GM12874 (cell line): ENCODE results near the gene GADD45GIP1.

Experiments
- TF ChIP-seq, protein P1 (sequence below): IDR thresholded peaks from 2 replicates; pipeline ENCODE4 v1.5.1; 2011; ENCODE audit warnings: low read depth, mild to moderate bottlenecking, control low read depth, low read length, moderate library complexity; ENCODE audit not compliant: insufficient read depth

Gene GADD45GIP1

DNA sequence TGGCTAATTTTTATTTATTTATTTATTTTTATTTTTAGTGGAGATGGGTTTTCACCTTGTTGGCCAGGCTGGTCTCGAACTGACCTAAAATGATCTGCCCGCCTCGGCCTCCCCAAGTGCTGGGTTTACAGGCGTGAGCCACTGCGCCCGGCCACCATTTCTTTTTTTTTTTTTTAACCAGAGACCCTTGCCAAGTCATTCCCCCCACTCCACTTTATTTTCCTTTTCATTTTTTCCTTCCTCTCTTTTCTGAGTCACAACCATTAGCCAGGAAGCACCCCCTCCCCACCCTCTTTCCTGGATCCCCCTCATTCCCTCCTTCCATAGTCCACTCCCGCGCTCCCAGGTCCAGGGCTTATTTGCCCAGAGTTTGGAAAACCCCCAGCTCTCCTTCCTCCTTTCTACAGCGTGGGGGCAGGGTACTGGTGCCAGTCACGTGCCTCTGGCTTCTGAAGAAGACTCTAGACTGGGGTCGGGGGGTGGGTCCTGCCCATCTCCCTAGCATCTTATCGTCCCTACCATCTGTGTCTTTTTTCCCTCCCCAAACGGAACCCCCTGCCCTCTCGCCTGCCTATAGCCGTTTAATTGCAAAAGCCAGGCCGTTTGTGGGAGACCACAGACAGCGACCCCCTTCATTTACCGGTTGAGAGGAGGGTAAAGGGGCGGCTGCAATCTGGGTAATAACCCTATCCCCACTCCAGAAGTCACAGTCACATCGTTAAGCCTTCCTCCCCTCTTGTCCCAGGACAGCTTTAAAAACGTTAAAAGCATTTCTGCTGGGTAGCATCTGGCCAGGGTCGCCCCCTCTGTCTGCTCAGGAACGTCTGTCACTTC, 19.7 kb downstream of the GADD45GIP1 start:
- TF ChIP-seq, protein P1, sequence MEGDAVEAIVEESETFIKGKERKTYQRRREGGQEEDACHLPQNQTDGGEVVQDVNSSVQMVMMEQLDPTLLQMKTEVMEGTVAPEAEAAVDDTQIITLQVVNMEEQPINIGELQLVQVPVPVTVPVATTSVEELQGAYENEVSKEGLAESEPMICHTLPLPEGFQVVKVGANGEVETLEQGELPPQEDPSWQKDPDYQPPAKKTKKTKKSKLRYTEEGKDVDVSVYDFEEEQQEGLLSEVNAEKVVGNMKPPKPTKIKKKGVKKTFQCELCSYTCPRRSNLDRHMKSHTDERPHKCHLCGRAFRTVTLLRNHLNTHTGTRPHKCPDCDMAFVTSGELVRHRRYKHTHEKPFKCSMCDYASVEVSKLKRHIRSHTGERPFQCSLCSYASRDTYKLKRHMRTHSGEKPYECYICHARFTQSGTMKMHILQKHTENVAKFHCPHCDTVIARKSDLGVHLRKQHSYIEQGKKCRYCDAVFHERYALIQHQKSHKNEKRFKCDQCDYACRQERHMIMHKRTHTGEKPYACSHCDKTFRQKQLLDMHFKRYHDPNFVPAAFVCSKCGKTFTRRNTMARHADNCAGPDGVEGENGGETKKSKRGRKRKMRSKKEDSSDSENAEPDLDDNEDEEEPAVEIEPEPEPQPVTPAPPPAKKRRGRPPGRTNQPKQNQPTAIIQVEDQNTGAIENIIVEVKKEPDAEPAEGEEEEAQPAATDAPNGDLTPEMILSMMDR, result no peak

DNA sequence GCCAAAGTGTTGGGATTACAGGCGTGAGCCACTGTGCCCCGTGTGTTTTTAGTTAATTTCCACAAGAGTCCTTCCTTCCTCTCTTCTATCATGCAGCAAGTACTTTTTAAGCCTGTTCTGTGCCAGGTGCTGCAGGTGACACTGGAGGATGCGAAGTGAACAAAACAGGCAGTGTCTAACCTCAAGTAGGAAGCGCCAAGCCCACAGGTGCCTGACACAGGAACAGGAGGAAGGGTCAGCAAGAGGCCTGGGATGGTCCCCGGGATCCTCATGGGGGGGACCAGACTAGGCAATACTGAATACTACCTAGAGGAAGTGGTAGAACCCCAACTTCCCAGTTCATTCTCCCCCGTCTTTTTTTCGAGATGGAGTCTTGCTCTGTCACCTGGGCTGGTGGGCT, 20.4 kb downstream of the GADD45GIP1 start:
- TF ChIP-seq, protein P1, result no peak

DNA sequence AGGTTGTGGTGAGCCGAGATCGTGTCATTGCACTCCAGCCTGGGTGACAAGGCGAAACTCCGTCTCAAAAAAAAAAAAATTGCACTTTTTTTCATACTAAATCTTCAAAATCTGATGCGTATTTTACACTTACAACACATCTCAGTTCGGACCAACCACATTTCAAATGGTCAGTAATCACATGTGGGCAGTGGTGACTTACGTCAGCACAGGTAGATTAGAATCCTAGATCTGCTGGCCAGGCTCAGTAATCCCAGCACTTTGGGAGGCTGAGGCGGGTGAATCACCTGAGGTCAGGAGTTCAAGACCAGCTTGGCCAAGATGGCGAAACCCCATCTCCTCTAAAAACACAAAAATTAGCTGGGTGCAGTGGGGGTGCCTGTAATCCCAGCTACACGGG, 22.0 kb downstream of the GADD45GIP1 start:
- TF ChIP-seq, protein P1, result no peak

DNA sequence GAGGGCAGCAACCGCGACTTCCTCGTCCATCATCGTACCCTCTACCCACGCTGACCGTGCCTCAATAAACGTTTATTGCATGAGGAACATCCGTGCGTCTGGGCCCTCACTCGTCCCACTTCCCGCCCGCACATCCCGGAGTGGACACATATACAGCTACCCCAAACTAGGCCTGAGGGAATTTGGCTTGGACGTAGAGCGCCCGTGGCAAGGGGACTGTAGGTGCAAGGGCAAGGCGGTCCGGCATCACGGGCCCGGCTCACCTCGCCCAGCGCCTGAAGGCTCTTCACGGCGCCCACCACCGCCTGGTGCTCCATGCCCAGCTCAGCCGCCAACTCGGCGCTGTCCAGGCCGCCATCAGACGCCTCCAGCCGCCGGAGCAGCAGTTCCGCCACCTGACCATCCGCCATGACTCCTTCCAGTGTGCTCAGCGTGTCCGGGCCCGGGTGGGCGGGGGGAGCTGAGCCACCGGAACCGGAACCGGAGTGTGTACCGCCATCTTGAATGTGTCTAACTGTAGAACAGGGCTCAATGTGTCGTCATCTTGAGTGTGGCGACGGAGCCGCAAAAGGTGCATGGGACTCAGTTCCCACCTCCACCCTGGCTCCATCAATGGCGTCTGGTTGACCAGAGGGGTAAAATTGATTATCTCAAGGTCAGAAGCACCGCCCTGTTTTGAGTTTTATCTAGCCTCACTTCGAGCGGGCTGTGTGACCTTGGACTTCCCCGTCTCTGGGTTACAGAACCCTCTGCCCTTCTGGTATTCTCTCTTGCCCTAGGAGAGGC, 23.5 kb downstream of the GADD45GIP1 start, which contains the start of gene FARSA:
Gene FARSA, minus strand, starts transcription at position 425 of the 786 bp plus-strand sequence. Its CDS starts 15 bp downstream, at position 410.
- TF ChIP-seq, protein P1, result no peak

DNA sequence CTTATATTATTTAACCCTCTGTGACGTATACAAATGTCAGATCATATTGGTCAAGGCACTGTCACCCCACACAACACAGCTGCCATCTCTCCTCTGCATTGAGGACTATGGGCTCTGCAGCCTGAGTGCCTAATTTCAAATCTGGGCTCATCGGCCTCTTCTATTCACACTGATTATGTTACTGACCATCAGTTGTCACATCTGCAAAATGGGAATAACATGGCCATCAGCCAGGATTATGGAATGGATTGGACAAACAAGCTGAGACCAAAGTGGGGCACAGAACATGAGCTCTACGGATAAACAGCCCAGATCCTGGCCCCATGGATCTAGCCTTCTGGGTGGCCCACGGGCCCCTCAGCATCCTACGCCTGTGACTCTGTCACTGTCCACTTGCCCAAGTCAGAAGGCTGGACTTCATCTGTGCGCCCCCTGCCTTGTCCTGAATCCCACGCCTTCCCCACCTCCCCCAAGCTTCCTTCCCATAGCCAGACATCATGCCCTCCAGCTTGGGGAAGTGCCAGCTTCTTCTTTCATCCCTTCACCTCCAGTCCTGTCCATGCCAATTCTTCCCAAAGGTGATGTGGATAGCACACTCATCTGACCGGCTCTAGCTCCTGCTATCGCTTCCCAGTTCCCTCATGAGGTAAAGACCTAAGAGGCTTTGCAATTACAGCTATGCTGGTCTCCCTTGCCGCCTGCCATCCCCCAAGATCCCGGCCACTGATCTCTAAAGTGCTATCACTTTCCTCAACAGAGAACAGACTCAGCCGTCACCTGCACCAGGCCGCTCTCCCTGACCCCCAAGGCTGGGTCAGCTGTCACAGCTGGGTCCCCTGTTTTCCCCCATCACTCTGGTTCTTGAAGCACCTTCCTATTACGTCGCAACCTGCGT, 24.4 kb downstream of the GADD45GIP1 start:
- TF ChIP-seq, protein P1, result no peak

DNA sequence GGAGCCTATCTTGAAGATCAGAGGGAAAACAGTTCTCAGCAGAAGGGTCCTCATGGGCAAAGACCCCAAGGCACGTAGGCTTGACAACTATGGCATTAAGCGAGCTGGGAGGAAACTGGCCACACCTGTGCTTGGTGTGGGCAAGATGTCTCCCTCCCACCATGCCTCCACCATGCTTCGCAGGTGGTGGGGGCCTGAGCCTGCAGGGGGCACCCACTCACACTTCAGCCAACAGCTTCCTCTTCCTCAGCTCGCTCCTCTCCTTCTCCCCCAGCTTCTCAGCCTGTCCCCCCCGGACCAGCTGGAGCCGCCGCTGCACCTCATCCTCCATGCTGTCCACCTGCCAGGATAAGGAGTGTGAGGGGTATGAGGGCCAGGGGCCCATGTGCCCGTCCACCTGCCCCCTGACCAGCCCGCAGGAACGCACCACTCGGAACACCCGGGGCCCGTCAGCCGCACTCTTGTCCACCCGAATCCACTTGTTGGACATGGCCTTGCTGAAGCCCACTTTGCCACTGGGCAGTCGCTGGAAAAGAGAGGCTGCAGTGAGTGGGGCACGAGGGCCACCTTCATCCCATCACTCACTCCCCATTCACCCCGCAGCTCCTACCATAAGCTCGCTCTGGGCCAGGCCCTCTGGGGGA, 26.9 kb downstream of the GADD45GIP1 start:
- TF ChIP-seq, protein P1, result no peak
